Kidney (tissue), 14 donors: Measurements from ENCODE around the gene UGT1A3. TPM values are rescaled to one million over a fixed set of nuclear protein-coding genes. Genes with fewer than 3 reads are reported as not detected.
A peak's percentile ranks its signal among the peaks of the same experiment; 100 is the strongest.

ENCODE experiments used
- DNase-seq, 5 donors: peaks; one replicate each; pipeline ENCODE4 v3.0.0-alpha.2; 2013 to 2020
- FAIRE-seq: peaks from 2 replicates; lab custom pipeline; 2012; peaks lifted over from hg19 to GRCh38; lab: Jason Lieb, UNC
- H3K27ac ChIP-seq, 2 donors: one replicate each; pipeline ENCODE4 v1.7.0; 2013; ENCODE audit warnings: low read depth in 2 of 2, low read length in 2 of 2, inconsistent platforms in 1 of 2
- H3K27me3 ChIP-seq: one replicate; pipeline ENCODE4 v1.7.1; 2013; ENCODE audit warnings: low read length, inconsistent platforms; ENCODE audit not compliant: control insufficient read depth, insufficient read depth
- H3K36me3 ChIP-seq, 3 donors: one replicate each; pipeline versions ENCODE4 v1.7.0 to v1.7.1; 2013; ENCODE audit warnings: low read length in 3 of 3, control low read depth in 1 of 3, inconsistent platforms in 1 of 3; ENCODE audit not compliant: insufficient read depth in 3 of 3, control insufficient read depth in 2 of 3
- H3K4me1 ChIP-seq, 3 donors: one replicate each; pipeline versions ENCODE4 v1.7.0 to v1.7.1; 2013; ENCODE audit warnings: low read length in 3 of 3, inconsistent platforms in 1 of 3, low read depth in 1 of 3; ENCODE audit not compliant: control insufficient read depth in 2 of 3, insufficient read depth in 2 of 3
- H3K4me3 ChIP-seq, 3 donors: one replicate each; pipeline versions ENCODE4 v1.7.0 to v1.8.1; 2013; ENCODE audit warnings: low read length in 3 of 3, control low read depth in 1 of 3, inconsistent platforms in 1 of 3
- H3K9ac ChIP-seq, 3 donors: one replicate each; pipeline versions ENCODE4 v1.7.0 to v1.7.1; 2013; ENCODE audit warnings: low read length in 3 of 3, control low read depth in 1 of 3, inconsistent platforms in 1 of 3
- H3K9me3 ChIP-seq, 3 donors: one replicate each; pipeline versions ENCODE4 v1.7.0 to v1.7.1; 2013; ENCODE audit warnings: low read length in 3 of 3, control low read depth in 1 of 3, inconsistent platforms in 1 of 3; ENCODE audit not compliant: control insufficient read depth in 2 of 3, insufficient read depth in 1 of 3
- CTCF ChIP-seq: IDR thresholded peaks from 3 replicates; pipeline ENCODE4 v1.5.1; 2012; ENCODE audit warnings: mild to moderate bottlenecking, moderate library complexity, borderline replicate concordance; ENCODE audit not compliant: insufficient read depth; ENCODE audit errors: extremely low read depth
- intact Hi-C: fragments of 100-400 bp; cut with DNase I; formaldehyde crosslinking; loops from one replicate; pipeline ENCODE4 v1.11.1; 2022
- polyA plus RNA-seq: library from polyadenylated mRNA; stranded (reverse); fragments of 350-450 nt; fragmentation: Illumina TruSeq; extraction: RNeasy Lipid Tissue Mini Kit (QIAGEN cat#74804); gene quantifications from one replicate; pipeline ENCODE4 v1.2.3, GENCODE V29; 2014; ENCODE audit warnings: low read depth, low replicate concordance; ENCODE audit not compliant: insufficient read depth
- total RNA-seq: library from RNA; stranded (reverse); fragmentation: NEBNext Ultra II Directional; extraction: Animal tissue kit (Norgen Biotek cat#: 25700); gene quantifications from one replicate; pipeline ENCODE4 v1.2.1, GENCODE V29; 2021
- donor health status: control.
- donor health status: control.
- donor health status: control.
- donor health status: control.
- donor health status: control.
- donor health status: DM: yes; HTN: yes; CAD: no.
- donor health status: Normal renal cell carcinoma (clear cell type).

UGT1A3 gene
- total and polyA plus RNA-seq, 2 donors from 2014 or later: 0.47 to 0.57 TPM

GRCh38 chr2:233691443-233692433 is 37.1 kb upstream of the UGT1A3 start:
- TF ChIP-seq CTCF: no peak
- H3K4me3 ChIP-seq: peak overlapping the region in 2 of 3 donors; percentile 61 to 70
- H3K27ac ChIP-seq: peak overlapping the region; percentile 52 to 87
- DNase-seq (no peak), FAIRE-seq (no peak)
- no peaks in the 10 kb centered on the region for H3K27me3 ChIP-seq
- H3K36me3 ChIP-seq: no peaks in the 10 kb centered on the region
- intact Hi-C loops: no loop called here
- no peak overlapping the region for H3K9ac ChIP-seq
- peaks cover 0 to 19% (median 12%) of the 10 kb centered on the region in 3 donors for H3K4me1 ChIP-seq
- H3K9me3 ChIP-seq: no peaks in the 10 kb centered on the region

GRCh38 chr2:233692648-233693047 is 36.2 kb upstream of the UGT1A3 start, which contains the start of gene UGT1A6:
TSS of gene UGT1A6 (plus strand) at chr2:233692890. CDS start at chr2:233693005, 115 bp downstream.
- peak within 1 kb of the TSS; percentile 52 to 87 for H3K27ac ChIP-seq
- no peak for DNase-seq
- no peaks in the 10 kb centered on the region for H3K9me3 ChIP-seq
- intact Hi-C loops: no loop called here
- H3K4me1 ChIP-seq: peaks cover 0 to 19% (median 12%) of the 10 kb centered on the region in 3 donors
- H3K36me3 ChIP-seq: no peaks in the 10 kb centered on the region
- no peaks in the 10 kb centered on the region for H3K27me3 ChIP-seq
- H3K4me3 ChIP-seq: peak within 1 kb of the TSS in 2 of 3 donors; percentile 61 to 70
- no peak for TF ChIP-seq CTCF
- no peak for FAIRE-seq
- peak within 1 kb of the TSS in 1 of 3 donors; percentile 63 for H3K9ac ChIP-seq

- H3K4me1 ChIP-seq: peaks cover 0 to 23% (median 12%) of the 10 kb centered on the region in 3 donors
- DNase-seq (no peak), FAIRE-seq (no peak)
- H3K36me3 ChIP-seq: no peaks in the 10 kb centered on the region
- no peaks in the 10 kb centered on the region for H3K9me3 ChIP-seq
- no peak for TF ChIP-seq CTCF
- intact Hi-C loops: no loop called here
- H3K27ac ChIP-seq: peak overlapping the region; percentile 52 to 87
- H3K4me3 ChIP-seq: peak overlapping the region in 2 of 3 donors; percentile 40 to 61
- H3K9ac ChIP-seq: no peak overlapping the region
- no peaks in the 10 kb centered on the region for H3K27me3 ChIP-seq
Observed at GRCh38 chr2:233693963-233694362, 34.9 kb upstream of the UGT1A3 start.
